HepG2 (cell line): Measurements from ENCODE around the gene CRNKL1. TPM values are rescaled to one million over a fixed set of nuclear protein-coding genes. Genes with fewer than 3 reads are reported as not detected.

Experiments used
- DBP ChIP-seq: sonication (generic); formaldehyde crosslinking; IDR thresholded peaks from 2 replicates; pipeline ENCODE4 v1.4.0; 2020; ENCODE audit warnings: missing genetic modification reagents; ENCODE audit errors: not compliant biosample characterization
- DMAP1 ChIP-seq: IDR thresholded peaks from 2 replicates; pipeline ENCODE4 v1.6.1; 2016
- EEA1 ChIP-seq: sonication (generic); formaldehyde crosslinking; IDR thresholded peaks from 2 replicates; pipeline ENCODE4 v1.5.1; 2020; ENCODE audit warnings: mild to moderate bottlenecking, missing genetic modification reagents, borderline replicate concordance
- EP300 ChIP-seq, 3 experiments: sonication (generic) in 1 of 3; formaldehyde crosslinking in 1 of 3; IDR thresholded peaks; 2 replicates each; pipeline versions ENCODE4 v1.5.1 to v1.6.1; 2011 to 2020; ENCODE audit warnings: low read depth in 2 of 3, low read length in 2 of 3, borderline replicate concordance in 1 of 3, improper control_type of control experiment in 1 of 3, mild to moderate bottlenecking in 1 of 3, missing genetic modification reagents in 1 of 3, moderate library complexity in 1 of 3
- HOMEZ ChIP-seq: IDR thresholded peaks from 2 replicates; pipeline ENCODE4 v1.6.1; 2016; ENCODE audit warnings: low read depth
- KIAA2018 ChIP-seq: sonication (generic); formaldehyde crosslinking; IDR thresholded peaks from 2 replicates; pipeline ENCODE4 v1.5.0; 2020; ENCODE audit warnings: mild to moderate bottlenecking, missing genetic modification reagents, borderline replicate concordance
- MTA3 ChIP-seq: sonication (generic); formaldehyde crosslinking; IDR thresholded peaks from 2 replicates; pipeline ENCODE4 v1.4.0; 2020; ENCODE audit warnings: missing genetic modification reagents
- RBM22 ChIP-seq: fragments of 200-400 bp; formaldehyde crosslinking; optimal IDR thresholded peaks from 2 replicates; pipeline ENCODE3; 2017; ENCODE audit warnings: mild to moderate bottlenecking, low read length, moderate library complexity
- SALL2 ChIP-seq: sonication (generic); formaldehyde crosslinking; IDR thresholded peaks from 2 replicates; pipeline ENCODE4 v1.8.1; 2023; ENCODE audit warnings: mild to moderate bottlenecking, missing genetic modification reagents, inconsistent platforms
- SAP130 ChIP-seq: IDR thresholded peaks from 2 replicates; pipeline ENCODE4 v1.6.1; 2016; ENCODE audit warnings: low read depth
- ZBTB2 ChIP-seq: sonication (generic); formaldehyde crosslinking; IDR thresholded peaks from 2 replicates; pipeline ENCODE4 v1.8.0; 2022; ENCODE audit warnings: low read depth, missing genetic modification reagents
- ZNF337 ChIP-seq: sonication (generic); formaldehyde crosslinking; IDR thresholded peaks from 2 replicates; pipeline ENCODE4 v1.5.1; 2020; ENCODE audit warnings: missing genetic modification reagents, low read depth, mild to moderate bottlenecking, borderline replicate concordance
- ZNF569 ChIP-seq: sonication (generic); formaldehyde crosslinking; IDR thresholded peaks from 2 replicates; pipeline ENCODE4 v1.5.0; 2020; ENCODE audit warnings: mild to moderate bottlenecking, missing genetic modification reagents, moderate library complexity, borderline replicate concordance
- ZNF678 ChIP-seq: sonication (generic); formaldehyde crosslinking; IDR thresholded peaks from 2 replicates; pipeline ENCODE4 v1.4.0; 2020; ENCODE audit warnings: mild to moderate bottlenecking, missing genetic modification reagents
- ZNF766 ChIP-seq: sonication (generic); formaldehyde crosslinking; IDR thresholded peaks from 2 replicates; pipeline ENCODE4 v1.5.0; 2020; ENCODE audit warnings: missing genetic modification reagents, borderline replicate concordance
- ZNF883 ChIP-seq: sonication (generic); formaldehyde crosslinking; IDR thresholded peaks from 2 replicates; pipeline ENCODE4 v1.5.1; 2020; ENCODE audit warnings: mild to moderate bottlenecking, missing genetic modification reagents; ENCODE audit errors: not compliant biosample characterization
- polyA plus RNA-seq, 8 experiments: library from polyadenylated mRNA; depleted of rRNA in 3 of 8; stranded (reverse) in 7 of 8; unstranded in 1 of 8; fragments of >200 nt; fragmentation: Illumina TruSeq in 4 of 8; extraction: Trizol in 4 of 8; gene quantifications; 2 replicates each; pipeline versions ENCODE4 v1.2.1 to v1.2.3, GENCODE V29; 2011 to 2016; ENCODE audit warnings: low read depth in 4 of 8, missing spikeins in 1 of 8, mixed read lengths in 1 of 8; ENCODE audit not compliant: insufficient read depth in 1 of 8
- total RNA-seq, 5 experiments: library from RNA; depleted of rRNA; stranded (reverse); fragments of >200 nt; fragmentation: Illumina TruSeq; extraction: Trizol; gene quantifications; 2 replicates each; pipeline ENCODE4 v1.2.3, GENCODE V29; 2016; ENCODE audit warnings: low read depth in 1 of 5

CRNKL1 gene
- total and polyA plus RNA-seq, 2 of the 13 experiments (the other 11 are each of a cell fraction or from before 2014, with no cell fraction given) = 12.3 to 64.5 TPM

- no peak for TF ChIP-seq KIAA2018 (CRISPR knock-in tag)
- TF ChIP-seq ZNF766 (CRISPR knock-in tag) = no peak
- no peak for TF ChIP-seq EEA1 (CRISPR knock-in tag)
- no peak for TF ChIP-seq MTA3
- no peak for TF ChIP-seq ZNF678 (CRISPR knock-in tag)
- TF ChIP-seq SALL2 (CRISPR knock-in tag) = no peak
- peak; percentile 55; the same call in 1 of the 2 replicates for TF ChIP-seq DMAP1
- TF ChIP-seq DBP (CRISPR knock-in tag) = no peak
- no peak for TF ChIP-seq ZBTB2 (CRISPR knock-in tag)
- TF ChIP-seq ZNF883 (CRISPR knock-in tag) = no peak
- TF ChIP-seq RBM22 = no peak
- no peak for TF ChIP-seq ZNF569 (CRISPR knock-in tag)
- TF ChIP-seq SAP130 = peak; percentile 53
- TF ChIP-seq ZNF337 = no peak
- TF ChIP-seq EP300 (IDR thresholded peaks at IDR 0.05; ENCODE audit: low read depth in 2 of 2, low read length in 2 of 2) = peak; percentile 43 to 81; a peak in 3 of 4 replicates
- TF ChIP-seq EP300 (CRISPR knock-in tag; IDR thresholded peaks at IDR 0.05; ENCODE audit: borderline replicate concordance) = peak; percentile 70
- TF ChIP-seq HOMEZ = no peak; the same call in 1 of the 2 replicates
Measured at GRCh38 chr20:20002101-20002998, 49.9 kb downstream of the CRNKL1 start (continued).
